Measurements from ENCODE around the gene DNAJC13.

GRCh38 chr3:132396255-132396654 is 21.0 kb upstream of the DNAJC13 start:
- TF ChIP-seq, protein P1, sequence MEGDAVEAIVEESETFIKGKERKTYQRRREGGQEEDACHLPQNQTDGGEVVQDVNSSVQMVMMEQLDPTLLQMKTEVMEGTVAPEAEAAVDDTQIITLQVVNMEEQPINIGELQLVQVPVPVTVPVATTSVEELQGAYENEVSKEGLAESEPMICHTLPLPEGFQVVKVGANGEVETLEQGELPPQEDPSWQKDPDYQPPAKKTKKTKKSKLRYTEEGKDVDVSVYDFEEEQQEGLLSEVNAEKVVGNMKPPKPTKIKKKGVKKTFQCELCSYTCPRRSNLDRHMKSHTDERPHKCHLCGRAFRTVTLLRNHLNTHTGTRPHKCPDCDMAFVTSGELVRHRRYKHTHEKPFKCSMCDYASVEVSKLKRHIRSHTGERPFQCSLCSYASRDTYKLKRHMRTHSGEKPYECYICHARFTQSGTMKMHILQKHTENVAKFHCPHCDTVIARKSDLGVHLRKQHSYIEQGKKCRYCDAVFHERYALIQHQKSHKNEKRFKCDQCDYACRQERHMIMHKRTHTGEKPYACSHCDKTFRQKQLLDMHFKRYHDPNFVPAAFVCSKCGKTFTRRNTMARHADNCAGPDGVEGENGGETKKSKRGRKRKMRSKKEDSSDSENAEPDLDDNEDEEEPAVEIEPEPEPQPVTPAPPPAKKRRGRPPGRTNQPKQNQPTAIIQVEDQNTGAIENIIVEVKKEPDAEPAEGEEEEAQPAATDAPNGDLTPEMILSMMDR (IDR thresholded peaks at IDR 0.05) = no peak
- TF ChIP-seq POLR2A (IDR thresholded peaks at IDR 0.05) = no peak
